Measurements from ENCODE around the gene KCNK3. TPM values are rescaled to one million over a fixed set of nuclear protein-coding genes. Genes with fewer than 3 reads are reported as not detected.

Gene KCNK3
- total and polyA plus RNA-seq, 4 donors, result 6.7 to 29.9 (median 20.0) TPM

DNA sequence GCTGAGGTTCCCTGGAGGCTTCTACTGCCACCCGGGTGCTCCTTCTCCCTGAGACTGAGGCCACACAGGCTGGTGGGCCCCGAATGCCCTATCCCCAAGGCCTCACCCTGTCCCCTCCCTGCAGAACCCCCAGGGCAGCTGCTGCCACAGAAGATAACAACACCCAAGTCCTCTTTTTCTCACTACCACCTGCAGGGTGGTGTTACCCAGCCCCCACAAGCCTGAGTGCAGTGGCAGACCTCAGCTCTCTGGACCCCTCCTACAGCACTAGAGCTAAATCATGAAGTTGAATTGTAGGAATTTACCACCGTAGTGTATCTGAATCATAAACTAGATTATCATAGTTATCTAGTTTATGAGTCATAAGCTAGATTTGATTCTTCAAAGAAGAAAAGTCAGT lies 86.0 kb downstream of the KCNK3 start:
- Histone ChIP-seq H3K9me3 (ENCODE audit: control insufficient read depth in 4 of 4, insufficient read depth in 3 of 4, low read length in 3 of 4) (peaks cover 0 to 2% (median 0%) of the 10 kb centered on the region in 4 donors), H3K27me3 (ENCODE audit: control insufficient read depth in 3 of 3, insufficient read depth in 3 of 3, low read length in 2 of 3) (no peaks in the 10 kb centered on the region), H3K9ac (ENCODE audit: insufficient read depth in 1 of 2, low read length in 2 of 2) (no peak overlapping the region), H3K4me3 (no peak overlapping the region), H3K27ac (ENCODE audit: low read depth in 1 of 2, low read length in 1 of 2) (no peak overlapping the region), H3K4me1 (ENCODE audit: control insufficient read depth in 5 of 5, insufficient read depth in 5 of 5, low read length in 5 of 5) (no peaks in the 10 kb centered on the region), H3K36me3 (ENCODE audit: control insufficient read depth in 4 of 4, insufficient read depth in 4 of 4, low read length in 4 of 4) (peaks cover 6 to 52% (median 21%) of the 10 kb centered on the region in 4 donors)
- TF ChIP-seq, protein P1, sequence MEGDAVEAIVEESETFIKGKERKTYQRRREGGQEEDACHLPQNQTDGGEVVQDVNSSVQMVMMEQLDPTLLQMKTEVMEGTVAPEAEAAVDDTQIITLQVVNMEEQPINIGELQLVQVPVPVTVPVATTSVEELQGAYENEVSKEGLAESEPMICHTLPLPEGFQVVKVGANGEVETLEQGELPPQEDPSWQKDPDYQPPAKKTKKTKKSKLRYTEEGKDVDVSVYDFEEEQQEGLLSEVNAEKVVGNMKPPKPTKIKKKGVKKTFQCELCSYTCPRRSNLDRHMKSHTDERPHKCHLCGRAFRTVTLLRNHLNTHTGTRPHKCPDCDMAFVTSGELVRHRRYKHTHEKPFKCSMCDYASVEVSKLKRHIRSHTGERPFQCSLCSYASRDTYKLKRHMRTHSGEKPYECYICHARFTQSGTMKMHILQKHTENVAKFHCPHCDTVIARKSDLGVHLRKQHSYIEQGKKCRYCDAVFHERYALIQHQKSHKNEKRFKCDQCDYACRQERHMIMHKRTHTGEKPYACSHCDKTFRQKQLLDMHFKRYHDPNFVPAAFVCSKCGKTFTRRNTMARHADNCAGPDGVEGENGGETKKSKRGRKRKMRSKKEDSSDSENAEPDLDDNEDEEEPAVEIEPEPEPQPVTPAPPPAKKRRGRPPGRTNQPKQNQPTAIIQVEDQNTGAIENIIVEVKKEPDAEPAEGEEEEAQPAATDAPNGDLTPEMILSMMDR (IDR thresholded peaks at IDR 0.05; ENCODE audit: control extremely low read depth, extremely low read depth), result no peak
- DNase-seq (no peak), ATAC-seq (ENCODE audit: insufficient read depth, low FRiP score) (no peak)
- 92 to 99% methylated on average over 3 of the region's 3 CpGs for WGBS, 2 donors

DNA sequence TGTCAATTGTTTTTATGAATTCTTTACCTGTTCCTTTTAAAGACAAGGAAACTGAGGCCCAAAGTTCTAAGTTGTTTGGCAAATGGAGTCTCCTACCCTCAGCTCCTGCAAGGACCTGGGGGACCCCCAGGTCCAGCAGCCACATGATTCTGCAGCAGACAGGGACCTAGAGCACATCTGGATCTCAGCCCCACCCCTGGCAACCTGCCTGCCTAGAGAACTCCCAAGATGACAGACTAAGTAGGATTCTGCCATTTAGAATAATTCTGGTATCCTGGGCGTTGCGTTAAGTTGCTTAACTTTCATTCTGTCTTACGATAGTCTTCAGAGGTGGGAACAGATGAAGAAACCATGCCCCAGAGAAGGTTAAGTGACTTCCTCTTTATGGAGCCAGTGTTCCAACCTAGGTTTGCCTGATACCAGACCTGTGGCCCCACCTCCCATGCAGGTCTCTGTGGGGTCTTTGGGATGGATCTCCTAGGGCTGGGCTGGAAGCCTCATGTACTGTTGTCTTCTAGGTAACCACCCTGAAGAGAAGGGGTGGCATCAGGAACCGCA lies 87.8 kb downstream of the KCNK3 start:
- Histone ChIP-seq H3K36me3 (ENCODE audit: control insufficient read depth in 4 of 4, insufficient read depth in 4 of 4, low read length in 4 of 4) (peaks cover 6 to 41% (median 19%) of the 10 kb centered on the region in 4 donors), H3K9ac (ENCODE audit: insufficient read depth in 1 of 2, low read length in 2 of 2) (no peak overlapping the region), H3K27ac (ENCODE audit: low read depth in 1 of 2, low read length in 1 of 2) (no peak overlapping the region), H3K9me3 (ENCODE audit: control insufficient read depth in 4 of 4, insufficient read depth in 3 of 4, low read length in 3 of 4) (peaks cover 0 to 2% (median 0%) of the 10 kb centered on the region in 4 donors), H3K4me3 (no peak overlapping the region), H3K4me1 (ENCODE audit: control insufficient read depth in 5 of 5, insufficient read depth in 5 of 5, low read length in 5 of 5) (peaks cover 0 to 5% (median 0%) of the 10 kb centered on the region in 5 donors), H3K27me3 (ENCODE audit: control insufficient read depth in 3 of 3, insufficient read depth in 3 of 3, low read length in 2 of 3) (no peaks in the 10 kb centered on the region)
- WGBS, 2 donors, result 43 to 84% methylated on average over 4 of the region's 4 CpGs
- ATAC-seq (ENCODE audit: insufficient read depth, low FRiP score) (no peak), DNase-seq (no peak)
- TF ChIP-seq, protein P1 (IDR thresholded peaks at IDR 0.05; ENCODE audit: control extremely low read depth, extremely low read depth), result no peak

Small RNAs within 50 kb of the gene (small RNA-seq; reads per million reads assigned to genes)
- gene AC015977.1 (ENCODE audit: low replicate concordance), result not detected

Other genes starting within 250 kb of the KCNK3 start
- under 1 TPM in 1 of 2 donors, not detected in 1; 0.09 TPM for gene OTOF, start 214.6 kb upstream of the KCNK3 start, total RNA-seq
- gene OTOF, start 214.6 kb upstream of the KCNK3 start, polyA plus RNA-seq, result under 1 TPM; 0.03 to 0.08 TPM
- 1 to 10 TPM in 1 of 2 donors, not detected in 1; 1.3 TPM for gene CIB4, start 51.4 kb upstream of the KCNK3 start, total RNA-seq
- not detected for gene CIB4, start 51.4 kb upstream of the KCNK3 start, polyA plus RNA-seq
- gene SLC35F6, start 71.6 kb downstream of the KCNK3 start, total RNA-seq, result 10 to 100 TPM; 14.8 to 49.9 TPM
- 10 to 100 TPM; 21.2 to 21.6 TPM for gene SLC35F6, start 71.6 kb downstream of the KCNK3 start, polyA plus RNA-seq
- 1 to 10 TPM in 1 of 2 donors, under 1 TPM in 1; 0.71 to 1.5 TPM for gene CENPA, start 93.3 kb downstream of the KCNK3 start, total RNA-seq
- gene CENPA, start 93.3 kb downstream of the KCNK3 start, polyA plus RNA-seq, result under 1 TPM; 0.94 to 0.96 TPM
- under 1 TPM in 1 of 2 donors, not detected in 1; 0.09 TPM for gene DPYSL5, start 155.4 kb downstream of the KCNK3 start, total RNA-seq
- gene DPYSL5, start 155.4 kb downstream of the KCNK3 start, polyA plus RNA-seq, result not detected

All from lung (tissue), 13 donors.